Chondrocyte (in vitro differentiated cells): Measurements from ENCODE around the gene XXYLT1. TPM values are rescaled to one million over a fixed set of nuclear protein-coding genes. Genes with fewer than 3 reads are reported as not detected.

ENCODE experiments used
- DNase-seq: peaks from one replicate; pipeline ENCODE4 v3.0.0; 2021; ENCODE audit warnings: mixed read lengths, low spot score
- H3K27ac Mint-ChIP-seq: one replicate; pipeline ENCODE4 v1.8.0; 2021; ENCODE audit warnings: mild to moderate bottlenecking, moderate library complexity, mixed read lengths; ENCODE audit not compliant: unreplicated experiment
- H3K27me3 Mint-ChIP-seq: 2 replicates; pipeline ENCODE4 v1.8.0; 2021; ENCODE audit warnings: low read depth, mixed read lengths
- H3K36me3 Mint-ChIP-seq: 2 replicates; pipeline ENCODE4 v1.8.0; 2021; ENCODE audit warnings: low read depth, mixed read lengths
- H3K4me1 Mint-ChIP-seq: 2 replicates; pipeline ENCODE4 v1.8.0; 2021; ENCODE audit warnings: low read depth, mild to moderate bottlenecking, mixed read lengths
- H3K4me3 Mint-ChIP-seq: one replicate; pipeline ENCODE4 v1.8.0; 2021; ENCODE audit warnings: mild to moderate bottlenecking, moderate library complexity, mixed read lengths; ENCODE audit not compliant: unreplicated experiment
- H3K9me3 Mint-ChIP-seq: 2 replicates; pipeline ENCODE4 v1.8.0; 2021; ENCODE audit warnings: low read depth, mixed read lengths
- CTCF ChIP-seq: fragments of 200-600 bp; sonication (generic); IDR thresholded peaks from 2 replicates; pipeline ENCODE4 v1.5.0; 2021; ENCODE audit warnings: antibody characterized with exemption, mild to moderate bottlenecking, moderate library complexity
- total RNA-seq: library from RNA; stranded (reverse); gene quantifications from 3 replicates; pipeline ENCODE4 v1.2.1, GENCODE V29; 2021

Gene XXYLT1
- total RNA-seq, 1 donor from 2014 or later = 32.7 TPM

- no peak for DNase-seq
- H3K9me3 Mint-ChIP-seq = peaks cover 9% of the 10 kb centered on the region
- no peak overlapping the region for H3K4me3 Mint-ChIP-seq
Observed at GRCh38 chr3:195139876-195140240, 131.1 kb downstream of the XXYLT1 start.

GRCh38 chr3:195139091-195139875, 131.7 kb downstream of the XXYLT1 start:
- Mint-ChIP-seq H3K27me3 (no peaks in the 10 kb centered on the region), H3K9me3 (peaks cover 9% of the 10 kb centered on the region), H3K4me3 (no peak overlapping the region)

More at GRCh38 chr3:195139876-195140240, 131.1 kb downstream of the XXYLT1 start:
- no peaks in the 10 kb centered on the region for H3K27me3 Mint-ChIP-seq
- H3K27ac Mint-ChIP-seq = no peak overlapping the region
- H3K36me3 Mint-ChIP-seq = peaks cover 12% of the 10 kb centered on the region
- H3K4me1 Mint-ChIP-seq = no peaks in the 10 kb centered on the region
- TF ChIP-seq CTCF = no peak

GRCh38 chr3:195137638-195138588, 133.0 kb downstream of the XXYLT1 start:
- Mint-ChIP-seq H3K27ac (no peak overlapping the region), H3K4me1 (no peaks in the 10 kb centered on the region), H3K27me3 (no peaks in the 10 kb centered on the region), H3K9me3 (peaks cover 9% of the 10 kb centered on the region), H3K4me3 (no peak overlapping the region), H3K36me3 (peaks cover 14% of the 10 kb centered on the region)
- no peak for TF ChIP-seq CTCF
- no peak for DNase-seq

More at GRCh38 chr3:195139091-195139875, 131.7 kb downstream of the XXYLT1 start:
- Mint-ChIP-seq H3K4me1 (no peaks in the 10 kb centered on the region), H3K36me3 (peaks cover 12% of the 10 kb centered on the region), H3K27ac (no peak overlapping the region)
- no peak for TF ChIP-seq CTCF
- DNase-seq = no peak

- no peak for TF ChIP-seq CTCF
- Mint-ChIP-seq H3K36me3 (peaks cover 7% of the 10 kb centered on the region), H3K9me3 (peaks cover 5% of the 10 kb centered on the region), H3K27me3 (no peaks in the 10 kb centered on the region), H3K27ac (no peak overlapping the region), H3K4me3 (no peak overlapping the region), H3K4me1 (no peaks in the 10 kb centered on the region)
- DNase-seq = no peak
Observed at GRCh38 chr3:195135917-195136316, 135.0 kb downstream of the XXYLT1 start.

- no peak for TF ChIP-seq CTCF
- Mint-ChIP-seq H3K36me3 (peaks cover 1% of the 10 kb centered on the region), H3K27ac (no peak overlapping the region), H3K4me3 (no peak overlapping the region), H3K27me3 (no peaks in the 10 kb centered on the region), H3K4me1 (peaks cover 12% of the 10 kb centered on the region), H3K9me3 (no peaks in the 10 kb centered on the region)
- no peak for DNase-seq
Observed at GRCh38 chr3:195134431-195134830, 136.5 kb downstream of the XXYLT1 start.
